ENCODE data around the gene PTK6. TPM values are rescaled to one million over a fixed set of nuclear protein-coding genes. Genes with fewer than 3 reads are reported as not detected.
"Not testable (repeated sequence)": the region's sequence is repeated elsewhere in the genome, so short reads cannot be mapped to it uniquely, and the experiment has no call there.

The PTK6 gene
- 1 to 10 TPM in 2 of 4 donors, under 1 TPM in 2; 0.30 to 1.3 (median 0.98) TPM for polyA plus RNA-seq (ENCODE audit: insufficient read length in 4 of 4)

- no peak for DNase-seq (ENCODE audit: low read depth in 4 of 4, low spot score in 2 of 4)
Observed at GRCh38 chr20:63536997-63537524, at the start of gene PTK6. PTK6 (minus strand) TSS chr20:63537376; CDS start chr20:63537314, 62 bp downstream.

GRCh38 chr20:63586797-63587196, 49.6 kb upstream of the PTK6 start:
- no peak for DNase-seq (ENCODE audit: low read depth in 4 of 4, low spot score in 2 of 4)

GRCh38 chr20:63585616-63586565, 48.7 kb upstream of the PTK6 start:
- DNase-seq (ENCODE audit: low read depth in 4 of 4, low spot score in 2 of 4): no peak

GRCh38 chr20:63582382-63583063, 45.3 kb upstream of the PTK6 start:
- no peak for DNase-seq (ENCODE audit: low read depth in 4 of 4, low spot score in 2 of 4)

GRCh38 chr20:63580796-63581461, 43.8 kb upstream of the PTK6 start:
- DNase-seq (ENCODE audit: low read depth in 4 of 4, low spot score in 2 of 4): peak in 1 of 4 donors; percentile 33

- no peak for DNase-seq (ENCODE audit: low read depth in 4 of 4, low spot score in 2 of 4)
Observed at GRCh38 chr20:63579017-63579694, 42.0 kb upstream of the PTK6 start.

- DNase-seq (ENCODE audit: low read depth in 4 of 4, low spot score in 2 of 4): no peak
Observed at GRCh38 chr20:63578224-63579016, 41.2 kb upstream of the PTK6 start.

- no peak for DNase-seq (ENCODE audit: low read depth in 4 of 4, low spot score in 2 of 4)
Observed at GRCh38 chr20:63577317-63577894, 40.2 kb upstream of the PTK6 start.

- DNase-seq (ENCODE audit: low read depth in 4 of 4, low spot score in 2 of 4): no peak
Observed at GRCh38 chr20:63576311-63576710, 39.1 kb upstream of the PTK6 start.

- DNase-seq (ENCODE audit: low read depth in 4 of 4, low spot score in 2 of 4): no peak
Observed at GRCh38 chr20:63574829-63575743, 37.9 kb upstream of the PTK6 start.

GRCh38 chr20:63574156-63574828, 37.1 kb upstream of the PTK6 start, which contains the start of gene HELZ2:
HELZ2 (minus strand) TSS chr20:63574239; CDS start chr20:63572385, 1,854 bp downstream.
- DNase-seq (ENCODE audit: low read depth in 4 of 4, low spot score in 2 of 4): peak in 1 of 4 donors; percentile 32

GRCh38 chr20:63573647-63574131, 36.5 kb upstream of the PTK6 start:
- DNase-seq (ENCODE audit: low read depth in 4 of 4, low spot score in 2 of 4): no peak

- DNase-seq (ENCODE audit: low read depth in 4 of 4, low spot score in 2 of 4): no peak
Observed at GRCh38 chr20:63572788-63573646, 35.8 kb upstream of the PTK6 start.

GRCh38 chr20:63572071-63572787, 35.1 kb upstream of the PTK6 start:
- DNase-seq (ENCODE audit: low read depth in 4 of 4, low spot score in 2 of 4): no peak

- not testable (repeated sequence) for DNase-seq (ENCODE audit: low read depth in 4 of 4, low spot score in 2 of 4)
Observed at GRCh38 chr20:63571087-63571478, 33.9 kb upstream of the PTK6 start.

All from left renal cortex interstitium (tissue), 4 donors.